Measurements from ENCODE around the gene HHATL. TPM values are rescaled to one million over a fixed set of nuclear protein-coding genes. Genes with fewer than 3 reads are reported as not detected.

Gene HHATL
- total and polyA plus RNA-seq, 4 donors: 1.4 to 1.5 TPM; not detected in 2

DNA sequence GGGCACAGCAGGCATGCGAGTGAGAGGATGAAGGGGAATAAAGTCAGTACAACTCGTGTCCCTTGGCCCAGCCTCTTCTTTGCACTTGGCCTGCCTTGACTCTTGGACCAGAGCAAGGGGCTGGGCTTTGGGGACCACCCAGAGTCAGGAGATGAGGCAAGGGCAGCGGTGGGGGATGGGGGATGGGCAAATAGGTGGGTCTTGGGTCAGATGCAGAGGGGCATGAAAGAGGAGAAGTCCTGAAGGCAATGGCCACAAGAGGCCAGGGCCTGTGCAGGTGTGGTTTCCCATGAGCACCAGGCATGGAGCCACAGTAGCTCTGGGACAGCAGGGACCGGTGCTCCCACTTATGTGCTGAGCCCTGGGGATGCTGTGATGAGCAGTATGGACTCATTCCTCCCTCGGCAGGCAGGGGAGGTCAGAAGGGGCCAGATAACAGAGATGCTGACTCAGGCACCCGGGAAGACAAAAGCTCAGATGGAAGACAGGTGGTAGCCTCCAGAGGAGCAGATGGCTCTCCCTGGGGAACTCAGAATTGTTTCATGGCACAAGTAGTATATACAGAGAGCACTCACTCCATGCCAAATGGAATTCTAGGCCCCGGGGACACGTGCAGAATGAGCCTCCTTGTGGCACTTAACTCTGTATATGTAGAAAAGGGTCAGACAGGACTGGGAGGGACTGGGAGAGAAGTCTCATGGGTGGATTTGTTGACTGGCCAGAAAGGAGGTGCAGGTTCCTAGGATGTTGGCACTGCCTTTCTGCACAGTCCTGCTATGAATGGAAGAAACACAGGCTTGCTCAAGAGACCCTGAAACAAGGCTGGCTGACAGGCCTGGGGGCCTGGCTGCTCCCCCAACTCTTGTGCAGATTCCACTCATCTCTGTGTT is 34.8 kb downstream of the HHATL start:
- 33 to 37% methylated on average over 8 of the region's 8 CpGs for WGBS, 2 donors
- no peaks in the 10 kb centered on the region for H3K36me3 ChIP-seq (ENCODE audit: control insufficient read depth in 1 of 2, insufficient read depth in 2 of 2, low read length in 1 of 2)
- no peaks in the 10 kb centered on the region for H3K27me3 ChIP-seq (ENCODE audit: control insufficient read depth in 1 of 2, insufficient read depth in 2 of 2, low read length in 1 of 2)
- H3K4me1 ChIP-seq (ENCODE audit: control insufficient read depth in 1 of 2, insufficient read depth in 2 of 2, low read length in 2 of 2): peaks cover 0 to 2% of the 10 kb centered on the region in 2 donors
- H3K4me3 ChIP-seq (ENCODE audit: low read length in 2 of 2): no peak overlapping the region
- peak; percentile 2 for ATAC-seq (ENCODE audit: low FRiP score)
- no peak for DNase-seq
- intact Hi-C loops (cut with DNase I): no loop called here
- no peaks in the 10 kb centered on the region for H3K9me3 ChIP-seq (ENCODE audit: control insufficient read depth, low read length)
- H3K27ac ChIP-seq (ENCODE audit: low read depth in 1 of 2, low read length in 2 of 2): no peak overlapping the region

DNA sequence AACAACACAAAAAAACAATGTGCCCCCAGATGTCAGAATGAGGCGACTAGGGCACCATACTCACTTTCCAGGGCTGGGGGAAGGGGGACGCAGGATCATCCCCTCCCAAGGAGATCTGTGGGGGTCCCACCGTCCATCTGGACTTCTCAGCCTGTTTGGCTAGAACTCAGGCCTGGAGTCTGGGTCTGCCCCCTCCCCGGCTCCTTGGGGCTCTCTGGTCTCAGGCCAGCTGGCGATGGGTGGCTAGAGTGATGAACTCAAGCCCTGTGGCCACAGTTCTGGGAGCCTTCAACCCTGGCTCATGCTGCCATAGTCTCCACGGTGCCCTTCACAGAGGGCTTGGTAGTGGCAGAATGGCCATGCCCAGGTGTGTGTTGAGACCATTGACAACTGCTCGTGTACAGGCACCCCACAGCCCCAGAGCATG is 35.5 kb downstream of the HHATL start:
- H3K36me3 ChIP-seq (ENCODE audit: control insufficient read depth in 1 of 2, insufficient read depth in 2 of 2, low read length in 1 of 2): no peaks in the 10 kb centered on the region
- intact Hi-C loops (cut with DNase I): no loop called here
- DNase-seq: peak in 1 of 2 donors; percentile 64
- H3K9me3 ChIP-seq (ENCODE audit: control insufficient read depth, low read length): no peaks in the 10 kb centered on the region
- H3K27me3 ChIP-seq (ENCODE audit: control insufficient read depth in 1 of 2, insufficient read depth in 2 of 2, low read length in 1 of 2): no peaks in the 10 kb centered on the region
- WGBS, 2 donors: 35 to 41% methylated on average over 7 of the region's 7 CpGs
- peaks cover 0 to 2% of the 10 kb centered on the region in 2 donors for H3K4me1 ChIP-seq (ENCODE audit: control insufficient read depth in 1 of 2, insufficient read depth in 2 of 2, low read length in 2 of 2)
- H3K27ac ChIP-seq (ENCODE audit: low read depth in 1 of 2, low read length in 2 of 2): no peak overlapping the region
- no peak overlapping the region for H3K4me3 ChIP-seq (ENCODE audit: low read length in 2 of 2)
- no peak for ATAC-seq (ENCODE audit: low FRiP score)

- WGBS, 2 donors: 47 to 58% methylated on average over 4 of the region's 4 CpGs
- intact Hi-C loops (cut with DNase I): no loop called here
- Histone ChIP-seq H3K27ac (ENCODE audit: low read depth in 1 of 2, low read length in 2 of 2) (peak overlapping the region in 1 of 2 donors; percentile 45), H3K4me3 (ENCODE audit: low read length in 2 of 2) (no peak overlapping the region), H3K9me3 (ENCODE audit: control insufficient read depth, low read length) (no peaks in the 10 kb centered on the region), H3K36me3 (ENCODE audit: control insufficient read depth in 1 of 2, insufficient read depth in 2 of 2, low read length in 1 of 2) (no peaks in the 10 kb centered on the region), H3K4me1 (ENCODE audit: control insufficient read depth in 1 of 2, insufficient read depth in 2 of 2, low read length in 2 of 2) (peaks cover 0 to 2% of the 10 kb centered on the region in 2 donors), H3K27me3 (ENCODE audit: control insufficient read depth in 1 of 2, insufficient read depth in 2 of 2, low read length in 1 of 2) (no peaks in the 10 kb centered on the region)
- ATAC-seq (ENCODE audit: low FRiP score) (peak; percentile 9), DNase-seq (peak in 1 of 2 donors; percentile 77)
These were observed 36.0 kb downstream of the HHATL start for GRCh38 chr3:42666577-42666998.

- Histone ChIP-seq H3K27me3 (ENCODE audit: control insufficient read depth in 1 of 2, insufficient read depth in 2 of 2, low read length in 1 of 2) (no peaks in the 10 kb centered on the region), H3K4me3 (ENCODE audit: low read length in 2 of 2) (no peak overlapping the region), H3K27ac (ENCODE audit: low read depth in 1 of 2, low read length in 2 of 2) (peak overlapping the region in 1 of 2 donors; percentile 9), H3K36me3 (ENCODE audit: control insufficient read depth in 1 of 2, insufficient read depth in 2 of 2, low read length in 1 of 2) (no peaks in the 10 kb centered on the region), H3K4me1 (ENCODE audit: control insufficient read depth in 1 of 2, insufficient read depth in 2 of 2, low read length in 2 of 2) (peaks cover 0 to 2% of the 10 kb centered on the region in 2 donors), H3K9me3 (ENCODE audit: control insufficient read depth, low read length) (no peaks in the 10 kb centered on the region)
- peak in 1 of 2 donors; percentile 43 for DNase-seq
- no peak for ATAC-seq (ENCODE audit: low FRiP score)
- WGBS, 2 donors: 17 to 19% methylated on average over 7 to 8 of the region's 8 CpGs
- intact Hi-C loops (cut with DNase I): no loop called here
These were observed 36.6 kb downstream of the HHATL start for GRCh38 chr3:42666022-42666421.

GRCh38 chr3:42665050-42665878 is 37.3 kb downstream of the HHATL start:
- WGBS, 2 donors: 70 to 76% methylated on average over 14 to 15 of the region's 15 CpGs
- no peak overlapping the region for H3K4me3 ChIP-seq (ENCODE audit: low read length in 2 of 2)
- no peaks in the 10 kb centered on the region for H3K9me3 ChIP-seq (ENCODE audit: control insufficient read depth, low read length)
- no peaks in the 10 kb centered on the region for H3K27me3 ChIP-seq (ENCODE audit: control insufficient read depth in 1 of 2, insufficient read depth in 2 of 2, low read length in 1 of 2)
- H3K4me1 ChIP-seq (ENCODE audit: control insufficient read depth in 1 of 2, insufficient read depth in 2 of 2, low read length in 2 of 2): peaks cover 0 to 2% of the 10 kb centered on the region in 2 donors
- DNase-seq: peak in 1 of 2 donors; percentile 76
- peak overlapping the region in 1 of 2 donors; percentile 9 for H3K27ac ChIP-seq (ENCODE audit: low read depth in 1 of 2, low read length in 2 of 2)
- H3K36me3 ChIP-seq (ENCODE audit: control insufficient read depth in 1 of 2, insufficient read depth in 2 of 2, low read length in 1 of 2): no peaks in the 10 kb centered on the region
- no peak for ATAC-seq (ENCODE audit: low FRiP score)
- intact Hi-C loops (cut with DNase I): no loop called here

- Histone ChIP-seq H3K27me3 (ENCODE audit: control insufficient read depth in 1 of 2, insufficient read depth in 2 of 2, low read length in 1 of 2) (no peaks in the 10 kb centered on the region), H3K4me3 (ENCODE audit: low read length in 2 of 2) (no peak overlapping the region), H3K9me3 (ENCODE audit: control insufficient read depth, low read length) (no peaks in the 10 kb centered on the region), H3K36me3 (ENCODE audit: control insufficient read depth in 1 of 2, insufficient read depth in 2 of 2, low read length in 1 of 2) (peaks cover 0 to 2% of the 10 kb centered on the region in 2 donors), H3K27ac (ENCODE audit: low read depth in 1 of 2, low read length in 2 of 2) (no peak overlapping the region), H3K4me1 (ENCODE audit: control insufficient read depth in 1 of 2, insufficient read depth in 2 of 2, low read length in 2 of 2) (peaks cover 0 to 2% of the 10 kb centered on the region in 2 donors)
- 76 to 82% methylated on average over 18 to 19 of the region's 19 CpGs for whole genome bisulfite sequencing, 2 donors
- intact Hi-C loops (cut with DNase I): no loop called here
- DNase-seq (no peak), ATAC-seq (ENCODE audit: low FRiP score) (no peak)
These were observed 38.2 kb downstream of the HHATL start for GRCh38 chr3:42664438-42664803.

DNA sequence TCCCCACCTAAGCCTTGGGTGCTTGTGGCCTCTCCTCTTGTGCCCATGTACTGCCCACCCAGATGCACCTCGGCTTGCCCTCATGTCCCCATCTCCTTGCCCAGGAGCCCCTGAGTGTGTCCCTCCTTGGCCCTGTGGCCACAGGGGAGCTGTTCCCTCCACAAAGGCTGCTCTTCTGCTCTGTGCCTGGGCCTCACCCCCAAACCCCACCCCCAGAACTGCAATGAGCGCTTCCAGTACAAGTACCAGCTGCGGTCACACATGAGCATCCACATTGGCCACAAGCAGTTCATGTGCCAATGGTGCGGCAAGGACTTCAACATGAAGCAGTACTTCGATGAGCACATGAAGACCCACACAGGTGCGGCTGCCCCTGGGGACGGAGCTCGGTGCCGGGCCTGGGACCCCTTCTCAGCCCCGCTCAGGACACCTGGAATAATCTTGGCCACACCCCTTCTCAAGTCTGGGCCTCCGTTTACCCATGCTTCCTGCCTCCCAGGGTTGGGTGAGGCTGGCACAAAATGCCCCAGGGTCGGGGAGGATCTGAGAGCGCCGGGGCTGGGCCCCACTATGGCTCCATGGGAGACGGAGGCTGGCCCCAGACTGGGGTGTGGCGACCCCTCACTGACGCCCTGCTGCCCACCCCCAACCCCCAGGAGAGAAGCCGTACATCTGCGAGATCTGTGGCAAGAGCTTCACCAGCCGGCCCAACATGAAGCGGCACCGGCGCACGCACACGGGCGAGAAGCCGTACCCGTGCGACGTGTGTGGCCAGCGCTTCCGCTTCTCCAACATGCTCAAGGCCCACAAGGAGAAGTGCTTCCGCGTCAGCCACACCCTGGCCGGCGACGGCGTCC is 38.8 kb downstream of the HHATL start:
- Histone ChIP-seq H3K4me3 (ENCODE audit: low read length in 2 of 2) (no peak overlapping the region), H3K27ac (ENCODE audit: low read depth in 1 of 2, low read length in 2 of 2) (no peak overlapping the region), H3K27me3 (ENCODE audit: control insufficient read depth in 1 of 2, insufficient read depth in 2 of 2, low read length in 1 of 2) (no peaks in the 10 kb centered on the region), H3K36me3 (ENCODE audit: control insufficient read depth in 1 of 2, insufficient read depth in 2 of 2, low read length in 1 of 2) (peaks cover 0 to 2% of the 10 kb centered on the region in 2 donors), H3K9me3 (ENCODE audit: control insufficient read depth, low read length) (no peaks in the 10 kb centered on the region), H3K4me1 (ENCODE audit: control insufficient read depth in 1 of 2, insufficient read depth in 2 of 2, low read length in 2 of 2) (peaks cover 0 to 2% of the 10 kb centered on the region in 2 donors)
- 86 to 90% methylated on average over 38 of the region's 38 CpGs for WGBS, 2 donors
- intact Hi-C loops (cut with DNase I): no loop called here
- no peak for ATAC-seq (ENCODE audit: low FRiP score)
- peak in 1 of 2 donors; percentile 48 for DNase-seq

All from aorta (tissue), 5 donors.